UCSD-AML1 (cell line): ENCODE results near the gene SRPK1.
A peak's percentile ranks its signal among the peaks of the same experiment; 100 is the strongest.
"Not testable (repeated sequence)": the region's sequence is repeated elsewhere in the genome, so short reads cannot be mapped to it uniquely, and the experiment has no call there.

ENCODE experiments used
- DNase-seq: peaks from one replicate; lab custom pipeline; 2025; ENCODE audit not compliant: unreplicated experiment; lab: John Stamatoyannopoulos, UW

SRPK1 gene

DNA sequence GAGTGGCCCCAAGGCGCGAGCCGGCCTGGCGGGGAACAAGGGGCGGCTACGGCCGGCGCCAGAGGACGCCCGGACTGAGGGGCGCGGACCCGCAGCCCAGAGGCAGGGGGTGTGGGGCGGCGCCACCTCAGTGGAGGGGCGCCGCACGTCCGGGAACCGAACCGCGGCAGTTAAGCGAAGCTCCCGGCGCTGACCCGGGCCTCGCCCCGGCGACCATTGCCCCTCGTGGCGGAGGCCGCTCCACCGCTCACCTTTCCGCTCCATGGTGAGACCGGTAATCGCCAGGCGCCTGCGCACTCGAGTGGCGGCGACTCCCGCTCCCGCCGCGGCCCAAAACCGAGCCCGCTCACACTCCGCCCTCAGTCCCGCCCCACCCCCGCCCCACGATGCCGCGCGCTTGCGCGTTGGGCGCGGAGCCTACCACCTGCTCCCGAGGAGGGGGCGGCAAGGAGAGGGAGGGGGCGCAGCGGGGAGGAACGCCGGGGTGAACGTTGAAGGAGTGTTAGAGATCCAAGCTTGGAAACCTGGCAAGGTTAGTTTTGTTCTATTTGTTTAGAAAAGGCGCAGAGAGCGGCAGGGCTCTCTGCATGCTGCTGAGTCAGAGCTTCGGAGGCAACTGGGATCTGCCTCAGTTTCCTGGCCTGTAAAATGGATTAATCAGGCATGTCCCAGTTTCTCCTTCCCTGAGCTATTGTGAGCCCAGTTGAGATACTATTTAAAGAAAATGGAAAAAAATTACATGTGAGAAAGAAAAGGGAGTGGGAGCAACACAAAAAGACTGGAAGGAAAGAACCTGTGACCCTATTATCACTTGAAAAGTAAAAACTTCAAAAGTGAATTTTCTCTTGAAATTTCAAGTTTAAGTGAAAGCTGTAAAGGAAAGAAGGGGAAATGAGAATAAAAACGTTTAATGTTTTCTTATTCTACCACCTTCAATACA is at the start of gene SRPK1:
TSS of gene SRPK1 (minus strand) at position 306 of the 940 bp plus-strand sequence. CDS start at position 264, 42 bp downstream.
- peak; percentile 93 for DNase-seq

GRCh38 chr6:35970181-35970580 is 49.3 kb upstream of the SRPK1 start:
- no peak for DNase-seq

GRCh38 chr6:35969646-35970045 is 48.7 kb upstream of the SRPK1 start:
- no peak for DNase-seq

GRCh38 chr6:35968821-35969220 is 47.9 kb upstream of the SRPK1 start:
- no peak for DNase-seq

- DNase-seq = no peak
Measured at GRCh38 chr6:35967076-35967774, 46.3 kb upstream of the SRPK1 start.

- DNase-seq = no peak
Measured at GRCh38 chr6:35962779-35963560, 42.1 kb upstream of the SRPK1 start.

- no peak for DNase-seq
Measured at GRCh38 chr6:35960187-35960586, 39.3 kb upstream of the SRPK1 start.

- no peak for DNase-seq
Measured at GRCh38 chr6:35955970-35956369, 35.1 kb upstream of the SRPK1 start.

- no peak for DNase-seq
Measured at GRCh38 chr6:35955521-35955920, 34.6 kb upstream of the SRPK1 start.

DNA sequence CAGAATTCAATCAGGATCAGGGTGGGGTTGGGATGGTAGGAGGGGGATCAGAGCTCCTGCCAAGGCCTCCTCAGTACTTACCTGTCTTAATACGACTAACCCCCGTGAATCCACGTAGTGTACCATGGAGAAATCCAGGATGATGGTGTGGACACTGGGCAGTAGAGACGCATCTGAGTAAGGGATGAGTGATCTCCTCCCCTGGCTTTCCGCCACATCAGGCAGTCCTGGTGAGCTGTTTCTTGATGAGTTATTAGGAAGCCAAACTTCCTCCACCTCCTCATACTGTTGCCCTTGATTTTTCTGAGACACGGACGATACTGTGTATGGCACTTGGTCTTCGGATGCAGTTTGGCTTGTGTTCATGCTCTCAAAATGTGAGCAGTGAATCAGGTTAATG is 34.2 kb upstream of the SRPK1 start:
- DNase-seq = no peak

DNA sequence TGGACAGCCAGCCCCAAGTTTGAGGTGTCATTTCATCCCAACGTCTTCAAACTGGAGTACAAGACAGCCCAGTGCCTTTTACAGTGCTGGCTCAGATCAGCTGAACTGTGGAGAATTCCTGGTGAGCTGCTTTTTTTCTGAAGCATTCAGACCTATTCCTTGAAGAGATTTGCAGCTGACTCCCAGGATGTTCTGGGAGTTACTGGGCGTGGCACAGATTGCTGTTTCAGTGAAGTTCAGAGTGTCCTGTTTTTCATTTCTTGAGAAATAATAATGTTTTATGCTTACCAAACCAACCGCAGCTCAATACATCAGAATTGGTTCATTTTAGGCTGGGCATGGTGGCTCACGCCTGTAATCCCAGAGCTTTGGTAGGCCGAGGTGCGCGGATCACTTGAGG is 33.4 kb upstream of the SRPK1 start:
- DNase-seq = no peak

DNA sequence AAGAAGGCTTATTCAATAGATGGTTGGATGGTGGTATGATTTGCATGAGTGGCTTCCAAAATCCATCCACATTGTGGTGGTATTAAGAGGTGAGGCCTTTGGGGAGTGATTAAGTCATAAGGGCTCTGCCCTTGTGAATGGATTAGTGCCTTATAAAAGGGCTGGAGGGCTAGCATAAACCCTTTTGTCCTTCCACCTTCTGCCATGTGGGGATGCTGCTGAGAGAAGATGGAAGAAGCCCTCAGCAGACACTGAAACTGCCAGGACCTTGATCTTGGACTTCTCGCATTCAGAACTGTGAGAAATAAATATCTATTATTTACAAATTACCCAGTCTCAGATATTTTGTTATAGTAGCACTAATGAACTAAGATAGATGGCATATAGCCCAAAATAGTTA is 27.8 kb upstream of the SRPK1 start:
- no peak for DNase-seq

GRCh38 chr6:35945650-35946025 is 24.7 kb upstream of the SRPK1 start:
- DNase-seq = no peak

- DNase-seq = no peak
Measured at GRCh38 chr6:35943390-35943789, 22.5 kb upstream of the SRPK1 start.

DNA sequence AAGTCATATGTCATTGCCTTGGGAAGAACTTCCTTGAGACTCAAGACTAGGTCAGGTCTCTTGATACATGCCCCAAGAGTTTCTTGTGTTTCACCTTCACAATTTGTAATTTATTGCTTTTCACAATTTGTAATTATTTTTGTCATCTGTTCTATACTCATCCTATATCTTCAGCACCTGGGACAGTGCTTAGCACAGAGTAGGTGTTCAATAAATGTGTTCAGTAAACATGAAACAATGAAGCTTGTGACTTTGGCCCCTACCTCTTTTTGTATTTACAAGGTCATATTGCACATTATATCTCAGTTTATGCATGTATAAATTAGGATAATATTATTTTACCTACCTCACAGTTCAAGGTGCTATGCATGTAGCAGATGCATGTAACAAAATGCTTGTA is 21.5 kb upstream of the SRPK1 start:
- DNase-seq = no peak

DNA sequence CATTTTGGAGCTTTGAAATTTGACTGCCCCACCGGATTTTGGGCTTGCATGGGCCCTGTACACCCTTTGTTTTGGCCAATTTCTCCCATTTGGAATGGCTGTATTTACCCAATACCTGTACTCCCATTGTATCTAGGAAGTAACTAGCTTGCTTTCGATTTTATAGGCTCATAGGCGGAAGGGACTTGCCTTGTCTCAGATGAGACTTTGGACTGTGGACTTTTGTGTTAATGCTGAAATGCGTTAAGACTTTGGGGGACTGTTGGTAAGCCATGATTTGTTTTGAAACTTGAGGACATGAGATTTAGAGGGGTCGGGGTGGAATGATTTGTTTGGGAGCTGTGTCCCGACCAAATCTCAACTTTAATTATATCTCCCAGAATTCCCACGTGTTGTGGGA is 20.3 kb upstream of the SRPK1 start:
- not testable (repeated sequence) for DNase-seq

DNA sequence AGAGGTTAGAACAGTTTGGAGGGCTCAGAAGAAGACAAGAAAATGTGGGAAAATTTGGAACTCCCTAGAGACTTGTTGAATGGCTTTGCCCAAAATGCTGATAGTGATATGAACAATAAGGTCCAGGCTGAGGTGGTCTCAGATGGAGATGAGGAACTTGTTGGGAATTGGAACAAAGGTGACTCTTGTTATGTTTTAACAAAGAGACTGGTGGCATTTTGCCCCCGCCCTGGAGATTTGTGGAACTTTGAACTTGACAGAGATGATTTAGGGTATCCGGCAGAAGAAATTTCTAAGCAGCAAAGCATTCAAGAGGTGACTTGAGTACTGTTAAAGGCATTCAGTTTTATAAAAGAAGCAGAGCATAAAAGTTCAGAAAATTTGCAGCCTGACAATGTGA is 19.1 kb upstream of the SRPK1 start:
- not testable (repeated sequence) for DNase-seq

- DNase-seq = not testable (repeated sequence)
Measured at GRCh38 chr6:35939259-35939658, 18.4 kb upstream of the SRPK1 start.

DNA sequence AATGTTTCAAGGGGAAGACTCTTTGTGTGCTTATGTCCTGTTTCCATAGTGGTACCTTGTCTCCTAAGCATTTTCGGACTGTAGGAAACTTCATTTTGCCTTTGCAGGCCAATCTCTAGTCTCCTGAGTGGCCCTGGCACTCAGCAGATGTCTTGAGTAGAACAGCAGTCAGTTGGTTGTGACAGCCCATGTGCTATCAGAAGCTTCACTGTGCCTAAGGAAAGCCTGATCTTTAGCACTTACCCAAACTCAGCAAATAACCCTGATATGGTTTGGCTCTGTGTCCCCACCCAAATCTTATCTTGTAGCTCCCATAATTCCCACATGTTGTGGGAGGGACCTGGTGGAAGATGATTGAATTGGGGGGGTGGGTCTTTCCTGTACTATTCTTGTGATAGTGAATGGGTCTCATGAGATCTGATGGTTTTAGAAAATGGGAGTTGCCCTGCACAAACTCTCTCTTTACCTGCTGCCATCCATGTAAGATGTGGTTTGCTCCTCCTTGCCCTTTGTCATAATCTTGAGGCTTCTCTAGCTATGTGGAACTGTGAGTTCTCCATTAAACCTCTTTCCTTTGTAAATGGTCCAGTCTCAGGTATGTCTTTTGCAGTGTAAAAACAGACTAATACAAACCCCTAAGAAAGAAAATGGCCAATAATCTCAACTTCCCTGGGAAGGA is 15.9 kb upstream of the SRPK1 start:
- no peak for DNase-seq

GRCh38 chr6:35935469-35935868 is 14.6 kb upstream of the SRPK1 start:
- no peak for DNase-seq

DNA sequence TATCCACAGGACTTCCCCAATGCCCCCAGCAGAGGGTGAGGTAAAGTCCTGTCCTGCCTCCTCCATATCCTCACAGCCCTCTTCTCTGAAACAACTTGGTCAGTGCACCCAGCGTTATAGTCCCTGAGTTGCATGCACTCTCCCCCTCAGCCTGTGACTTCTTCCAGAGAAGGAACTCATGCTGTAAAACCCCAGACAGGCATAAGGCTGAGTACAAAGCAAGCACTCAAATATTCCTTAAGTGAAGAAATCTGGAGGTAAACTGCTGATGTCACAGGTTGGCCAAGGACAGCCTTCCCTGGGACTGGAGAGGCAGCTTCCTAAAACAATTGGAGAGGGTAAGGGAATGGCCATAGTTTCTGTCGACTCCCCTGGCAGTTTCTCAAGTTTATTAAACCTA is 12.9 kb upstream of the SRPK1 start:
- DNase-seq = no peak
